Mesendoderm (in vitro differentiated cells): ENCODE data around the gene OR52K2.

Experiments
- DNase-seq: peaks from one replicate; pipeline ENCODE4 v3.0.0; 2013
- H2AK5ac ChIP-seq: 2 replicates; pipeline ENCODE4 v1.6.1; 2013; ENCODE audit warnings: low read length, inconsistent platforms
- H2BK120ac ChIP-seq: 2 replicates; pipeline ENCODE4 v1.6.1; 2013; ENCODE audit warnings: low read depth, mild to moderate bottlenecking, low read length, moderate library complexity, mixed read lengths
- H2BK15ac ChIP-seq: replicated peaks from 2 replicates; pipeline ENCODE4 v1.6.1; 2013; ENCODE audit warnings: low read depth, mild to moderate bottlenecking, moderate library complexity
- H2BK5ac ChIP-seq: 2 replicates; pipeline ENCODE4 v1.6.1; 2013; ENCODE audit warnings: low read length, inconsistent platforms
- H3K18ac ChIP-seq: 2 replicates; pipeline ENCODE4 v1.6.1; 2013; ENCODE audit warnings: mild to moderate bottlenecking, low read length, mixed read lengths
- H3K23ac ChIP-seq: one replicate; pipeline ENCODE4 v1.6.1; 2013; ENCODE audit warnings: low read length
- H3K27ac ChIP-seq: 2 replicates; pipeline ENCODE4 v1.5.1; 2013; ENCODE audit warnings: low read depth, mild to moderate bottlenecking, inconsistent platforms, low read length, moderate library complexity
- H3K27me3 ChIP-seq: 2 replicates; pipeline ENCODE4 v1.6.1; 2013; ENCODE audit warnings: low read length, control low read depth, mild to moderate bottlenecking, inconsistent platforms; ENCODE audit not compliant: insufficient read depth, poor library complexity
- H3K36me3 ChIP-seq: 2 replicates; pipeline ENCODE4 v1.6.1; 2013; ENCODE audit warnings: low read length, inconsistent platforms; ENCODE audit not compliant: control insufficient read depth, insufficient read depth
- H3K4ac ChIP-seq: one replicate; pipeline ENCODE4 v1.6.1; 2013; ENCODE audit warnings: low read depth, mild to moderate bottlenecking, low read length, moderate library complexity
- H3K4me1 ChIP-seq: 2 replicates; pipeline ENCODE4 v1.6.1; 2013; ENCODE audit warnings: low read depth, low read length, inconsistent platforms; ENCODE audit not compliant: control insufficient read depth
- H3K4me2 ChIP-seq: 2 replicates; pipeline ENCODE4 v1.6.1; 2013; ENCODE audit warnings: low read length
- H3K4me3 ChIP-seq: 2 replicates; pipeline ENCODE4 v1.5.1; 2013; ENCODE audit warnings: mild to moderate bottlenecking, low read length
- H3K56ac ChIP-seq: one replicate; pipeline ENCODE4 v1.6.1; 2013; ENCODE audit warnings: low read length
- H3K79me1 ChIP-seq: 2 replicates; pipeline ENCODE4 v1.6.1; 2013; ENCODE audit warnings: low read length, inconsistent platforms
- H3K79me2 ChIP-seq: 2 replicates; pipeline ENCODE4 v1.6.1; 2013; ENCODE audit warnings: mild to moderate bottlenecking, low read length; ENCODE audit not compliant: control insufficient read depth, insufficient read depth
- H3K9ac ChIP-seq: 2 replicates; pipeline ENCODE4 v1.6.1; 2013; ENCODE audit warnings: low read length, inconsistent platforms
- H4K5ac ChIP-seq: one replicate; pipeline ENCODE4 v1.6.1; 2013; ENCODE audit warnings: low read length
- H4K8ac ChIP-seq: one replicate; pipeline ENCODE4 v1.6.1; 2013; ENCODE audit warnings: low read depth, mild to moderate bottlenecking, control low read depth, low read length, moderate library complexity
- WGBS: extraction: QIAGEN DNeasy Blood & Tissue Kit; methylation state at CpG from one replicate; pipeline ENCODE4 v1.1.7; 2013; ENCODE audit warnings: low lambda C conversion rate, missing lambda C conversion rate; ENCODE audit not compliant: insufficient coverage; ENCODE audit errors: extremely low coverage; 5-methylcytosine and 5-hydroxymethylcytosine counted together

The OR52K2 gene

GRCh38 chr11:4433856-4434255 lies 15.2 kb upstream of the OR52K2 start:
- Histone ChIP-seq H4K5ac (no peak overlapping the region), H3K4me2 (no peak overlapping the region), H4K8ac (no peak overlapping the region), H3K18ac (no peak overlapping the region), H3K23ac (no peak overlapping the region), H2BK5ac (no peak overlapping the region), H2BK120ac (no peak overlapping the region), H3K79me1 (no peaks in the 10 kb centered on the region), H2BK15ac (no peak overlapping the region), H3K4me3 (no peak overlapping the region), H3K36me3 (no peaks in the 10 kb centered on the region), H3K27ac (no peak overlapping the region), H2AK5ac (no peak overlapping the region), H3K4me1 (no peaks in the 10 kb centered on the region), H3K27me3 (no peaks in the 10 kb centered on the region), H3K56ac (no peak overlapping the region), H3K9ac (no peak overlapping the region), H3K79me2 (no peaks in the 10 kb centered on the region), H3K4ac (no peak overlapping the region)
- DNase-seq: no peak
- WGBS: no CpG with 5 or more reads among the region's 2 CpGs

GRCh38 chr11:4436411-4436810 lies 12.7 kb upstream of the OR52K2 start:
- Histone ChIP-seq H3K4ac (no peak overlapping the region), H4K5ac (no peak overlapping the region)
- no peak for DNase-seq

DNA sequence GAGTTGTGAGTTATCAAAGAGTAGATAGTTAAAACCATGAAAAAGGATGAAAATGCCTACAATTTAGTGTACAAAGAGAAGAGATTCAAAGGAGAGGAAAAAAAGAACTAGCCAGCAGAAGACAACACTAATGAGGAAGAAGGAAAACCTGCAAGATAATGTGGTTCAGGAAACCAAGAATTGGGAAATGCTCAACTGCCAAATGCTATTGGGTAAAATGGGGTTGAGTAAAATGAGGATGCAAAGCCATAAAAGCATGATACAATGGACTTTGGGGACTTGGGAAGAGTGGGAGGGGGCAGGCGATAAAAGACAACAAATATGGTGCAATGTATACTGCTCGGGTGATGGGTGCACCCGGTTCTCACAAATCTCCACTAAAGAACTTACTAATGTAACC lies 7.6 kb upstream of the OR52K2 start:
- Histone ChIP-seq H3K79me2 (no peaks in the 10 kb centered on the region), H2BK15ac (no peak overlapping the region), H3K56ac (no peak overlapping the region), H3K4me3 (no peak overlapping the region), H3K4ac (no peak overlapping the region), H3K36me3 (no peaks in the 10 kb centered on the region), H3K27ac (no peak overlapping the region), H2BK5ac (no peak overlapping the region), H3K18ac (no peak overlapping the region), H4K5ac (no peak overlapping the region), H3K79me1 (no peaks in the 10 kb centered on the region), H3K23ac (no peak overlapping the region), H3K27me3 (no peaks in the 10 kb centered on the region), H3K4me1 (no peaks in the 10 kb centered on the region), H2BK120ac (no peak overlapping the region), H3K9ac (no peak overlapping the region), H4K8ac (no peak overlapping the region), H2AK5ac (no peak overlapping the region), H3K4me2 (no peak overlapping the region)
- no CpG with 5 or more reads among the region's 3 CpGs for WGBS
- DNase-seq: no peak

More at GRCh38 chr11:4436411-4436810, 12.7 kb upstream of the OR52K2 start:
- Histone ChIP-seq H3K27ac (no peak overlapping the region), H3K4me1 (no peaks in the 10 kb centered on the region), H3K9ac (no peak overlapping the region), H4K8ac (no peak overlapping the region), H2BK15ac (no peak overlapping the region), H3K4me3 (no peak overlapping the region), H2AK5ac (no peak overlapping the region), H3K79me2 (no peaks in the 10 kb centered on the region), H3K23ac (no peak overlapping the region), H3K4me2 (no peak overlapping the region), H2BK120ac (no peak overlapping the region), H3K27me3 (no peaks in the 10 kb centered on the region), H3K18ac (no peak overlapping the region), H2BK5ac (no peak overlapping the region), H3K56ac (no peak overlapping the region), H3K79me1 (no peaks in the 10 kb centered on the region), H3K36me3 (no peaks in the 10 kb centered on the region)
- WGBS: no CpG with 5 or more reads among the region's 1 CpG

GRCh38 chr11:4443232-4443891 lies 5.7 kb upstream of the OR52K2 start:
- Histone ChIP-seq H2BK15ac (no peak overlapping the region), H3K9ac (no peak overlapping the region), H3K23ac (no peak overlapping the region), H3K4ac (no peak overlapping the region), H4K8ac (no peak overlapping the region), H2AK5ac (no peak overlapping the region), H3K27ac (no peak overlapping the region), H3K36me3 (no peaks in the 10 kb centered on the region), H3K79me1 (no peaks in the 10 kb centered on the region), H3K56ac (peak overlapping the region; percentile 15), H4K5ac (no peak overlapping the region), H3K18ac (no peak overlapping the region), H2BK5ac (no peak overlapping the region), H2BK120ac (no peak overlapping the region), H3K4me3 (no peak overlapping the region), H3K4me2 (no peak overlapping the region), H3K79me2 (no peaks in the 10 kb centered on the region), H3K27me3 (no peaks in the 10 kb centered on the region), H3K4me1 (no peaks in the 10 kb centered on the region)
- no CpG with 5 or more reads among the region's 3 CpGs for WGBS
- peak; percentile 28 for DNase-seq

GRCh38 chr11:4453118-4453517 lies 4.0 kb downstream of the OR52K2 start:
- no peak overlapping the region for H2BK120ac ChIP-seq
- no peak overlapping the region for H4K5ac ChIP-seq
- no peak overlapping the region for H3K18ac ChIP-seq
- no peak overlapping the region for H3K9ac ChIP-seq
- H3K4me1 ChIP-seq: no peaks in the 10 kb centered on the region
- no CpG with 5 or more reads among the region's 3 CpGs for WGBS
- no peak overlapping the region for H3K27ac ChIP-seq
- no peak overlapping the region for H2BK15ac ChIP-seq
- no peak overlapping the region for H2AK5ac ChIP-seq
- DNase-seq: no peak
- no peak overlapping the region for H3K4ac ChIP-seq
- no peaks in the 10 kb centered on the region for H3K36me3 ChIP-seq
- H4K8ac ChIP-seq: no peak overlapping the region
- H3K23ac ChIP-seq: no peak overlapping the region
- H3K79me2 ChIP-seq: no peaks in the 10 kb centered on the region
- H3K79me1 ChIP-seq: no peaks in the 10 kb centered on the region
- H3K27me3 ChIP-seq: no peaks in the 10 kb centered on the region
- H2BK5ac ChIP-seq: no peak overlapping the region
- H3K4me2 ChIP-seq: no peak overlapping the region
- no peak overlapping the region for H3K56ac ChIP-seq
- H3K4me3 ChIP-seq: no peak overlapping the region

DNA sequence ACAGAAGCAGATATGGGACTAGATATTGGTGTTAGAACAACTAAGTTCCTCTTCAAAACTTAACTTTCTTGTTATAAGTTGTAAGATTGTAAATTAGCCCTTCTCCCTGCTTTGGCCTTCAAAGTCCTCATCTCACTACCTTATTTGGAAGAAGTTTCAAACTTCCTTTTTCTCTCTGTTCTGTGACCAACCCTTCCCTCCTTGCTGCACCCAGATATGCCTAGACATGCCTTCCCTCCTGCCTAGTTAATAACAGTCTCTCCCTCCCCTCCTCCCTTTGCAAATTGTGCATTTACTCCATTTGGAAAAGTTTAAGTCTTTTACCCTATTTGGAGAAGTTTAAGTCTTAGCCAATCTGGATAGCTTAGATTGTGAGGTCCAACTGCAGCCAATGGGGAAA lies 4.9 kb downstream of the OR52K2 start:
- no peak overlapping the region for H3K4me3 ChIP-seq
- H3K36me3 ChIP-seq: no peaks in the 10 kb centered on the region
- H3K79me1 ChIP-seq: no peaks in the 10 kb centered on the region
- H3K27me3 ChIP-seq: no peaks in the 10 kb centered on the region
- no peak overlapping the region for H3K56ac ChIP-seq
- no peak for DNase-seq
- H3K79me2 ChIP-seq: no peaks in the 10 kb centered on the region
- no peak overlapping the region for H2BK120ac ChIP-seq
- H3K4ac ChIP-seq: no peak overlapping the region
- no peak overlapping the region for H2AK5ac ChIP-seq
- no peak overlapping the region for H3K27ac ChIP-seq
- H3K4me1 ChIP-seq: no peaks in the 10 kb centered on the region
- H2BK15ac ChIP-seq: no peak overlapping the region
- no peak overlapping the region for H3K4me2 ChIP-seq
- H3K18ac ChIP-seq: no peak overlapping the region
- no peak overlapping the region for H3K23ac ChIP-seq
- H4K5ac ChIP-seq: no peak overlapping the region
- H4K8ac ChIP-seq: no peak overlapping the region
- H3K9ac ChIP-seq: no peak overlapping the region
- H2BK5ac ChIP-seq: no peak overlapping the region
